ENCODE results near the gene TMEM259.

TMEM259 gene

GRCh38 chr19:1019616-1019961 is 1.3 kb downstream of the TMEM259 start:
- peak overlapping the region; percentile 90 to 100 (median 99) for H3K4me2 ChIP-seq
- peaks cover 59 to 62% (median 59%) of the 10 kb centered on the region in 11 experiments for H4K20me1 ChIP-seq
- no peak for TF ChIP-seq Cebpa-rat (IDR thresholded peaks at IDR 0.05)
- H3K27me3 ChIP-seq: no peaks in the 10 kb centered on the region
- peaks cover 18 to 52% (median 38%) of the 10 kb centered on the region in 11 experiments for H3K36me3 ChIP-seq
- H3K4me3 ChIP-seq: peak overlapping the region; percentile 86 to 100 (median 97)
- peak overlapping the region; percentile 94 to 99 (median 97); a peak in 18 of 22 replicates for H3K27ac ChIP-seq
- H3K9me3 ChIP-seq (replicated peaks in 1 of 11): no peaks in the 10 kb centered on the region
- peaks cover 37 to 49% (median 46%) of the 10 kb centered on the region in 10 experiments for H3K4me1 ChIP-seq
- peak overlapping the region; percentile 95 to 100 (median 98) for H3K9ac ChIP-seq

- Histone ChIP-seq H3K9me3 (replicated peaks in 1 of 11) (no peaks in the 10 kb centered on the region), H3K36me3 (peaks cover 24 to 57% (median 43%) of the 10 kb centered on the region in 11 experiments), H3K27ac (peak overlapping the region in 7 of 11 experiments; percentile 94 to 99 (median 96); a peak in 11 of 22 replicates), H3K4me3 (peak overlapping the region; percentile 86 to 100 (median 97)), H3K4me1 (peaks cover 37 to 49% (median 46%) of the 10 kb centered on the region in 10 experiments), H3K9ac (peak overlapping the region; percentile 95 to 100 (median 98)), H3K27me3 (no peaks in the 10 kb centered on the region), H3K4me2 (peak overlapping the region; percentile 90 to 100 (median 99)), H4K20me1 (peaks cover 64 to 67% (median 65%) of the 10 kb centered on the region in 11 experiments)
- TF ChIP-seq Cebpa-rat (IDR thresholded peaks at IDR 0.05): no peak
Measured at GRCh38 chr19:1018932-1019615, 1.8 kb downstream of the TMEM259 start.

- Histone ChIP-seq H3K4me1 (peaks cover 37 to 49% (median 46%) of the 10 kb centered on the region in 10 experiments), H3K9ac (peak overlapping the region; percentile 95 to 100 (median 98))
Measured at GRCh38 chr19:1018393-1018792, 2.5 kb downstream of the TMEM259 start.

GRCh38 chr19:1017906-1018305 is 3.0 kb downstream of the TMEM259 start:
- Histone ChIP-seq H4K20me1 (peaks cover 75 to 79% (median 76%) of the 10 kb centered on the region in 11 experiments), H3K9ac (peak overlapping the region; percentile 95 to 100 (median 98); a peak in 21 of 22 replicates)

More at GRCh38 chr19:1018393-1018792, 2.5 kb downstream of the TMEM259 start:
- peak overlapping the region; percentile 90 to 100 (median 99) for H3K4me2 ChIP-seq
- H4K20me1 ChIP-seq: peaks cover 70 to 74% (median 71%) of the 10 kb centered on the region in 11 experiments
- H3K36me3 ChIP-seq: peaks cover 30 to 64% (median 50%) of the 10 kb centered on the region in 11 experiments
- H3K9me3 ChIP-seq (replicated peaks in 1 of 11): no peaks in the 10 kb centered on the region
- no peaks in the 10 kb centered on the region for H3K27me3 ChIP-seq
- peak overlapping the region in 7 of 11 experiments; percentile 8 to 95 (median 44); a peak in 11 of 22 replicates for H3K27ac ChIP-seq
- no peak for TF ChIP-seq Cebpa-rat (IDR thresholded peaks at IDR 0.05)
- peak overlapping the region in 8 of 10 experiments; percentile 6 to 100 (median 97); a peak in 8 of 20 replicates for H3K4me3 ChIP-seq

DNA sequence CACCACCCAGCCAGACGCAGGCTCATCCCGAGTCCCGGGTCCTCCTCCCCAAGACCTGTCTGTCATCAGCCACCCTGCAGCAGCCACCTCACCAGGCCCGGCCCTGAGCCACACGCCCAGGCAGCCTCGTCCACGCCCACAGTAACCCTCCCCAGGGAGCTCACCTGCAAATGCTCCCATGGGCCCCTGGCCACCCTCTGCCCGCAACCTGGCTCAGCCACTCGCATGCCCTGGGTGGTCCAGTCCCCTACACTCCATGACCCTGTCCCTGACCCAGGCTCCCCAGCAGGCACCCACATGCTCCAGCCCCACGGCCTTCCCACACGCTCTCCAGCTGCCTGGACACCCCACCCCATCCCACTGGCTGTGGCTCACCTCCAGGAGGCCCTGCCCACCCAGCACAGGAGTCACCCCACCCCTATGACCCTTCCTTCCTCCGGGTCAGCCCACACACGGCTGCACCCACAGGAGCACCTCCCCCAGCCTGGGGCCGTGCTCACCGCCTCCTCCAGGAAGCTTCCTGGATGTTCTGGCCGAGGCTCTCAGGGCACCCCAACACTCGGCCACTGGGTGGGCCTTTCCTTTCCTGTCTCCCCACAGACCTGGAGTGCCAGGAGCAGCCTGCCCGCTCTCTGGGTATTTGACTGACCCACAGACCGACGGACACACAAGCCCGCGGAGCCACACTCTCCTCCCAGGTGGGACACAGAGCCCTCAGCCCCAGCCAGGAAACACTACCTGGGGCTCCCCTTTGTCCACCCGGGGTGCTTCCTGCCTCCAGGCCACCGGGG is 3.6 kb downstream of the TMEM259 start:
- peaks cover 40 to 75% (median 59%) of the 10 kb centered on the region in 11 experiments for H3K36me3 ChIP-seq
- H3K27ac ChIP-seq: peak overlapping the region in 6 of 11 experiments; percentile 12 to 95 (median 40); a peak in 9 of 22 replicates
- H3K27me3 ChIP-seq: no peaks in the 10 kb centered on the region
- TF ChIP-seq Cebpa-rat (IDR thresholded peaks at IDR 0.05): no peak
- peak overlapping the region in 6 of 10 experiments; percentile 2 to 97 (median 88); a peak in 6 of 20 replicates for H3K4me3 ChIP-seq
- H3K9ac ChIP-seq: peak overlapping the region; percentile 95 to 100 (median 98); a peak in 21 of 22 replicates
- no peaks in the 10 kb centered on the region for H3K9me3 ChIP-seq (replicated peaks in 1 of 11)
- peaks cover 80 to 84% (median 81%) of the 10 kb centered on the region in 11 experiments for H4K20me1 ChIP-seq
- peak overlapping the region; percentile 90 to 100 (median 99) for H3K4me2 ChIP-seq
- peaks cover 35 to 46% (median 41%) of the 10 kb centered on the region in 10 experiments for H3K4me1 ChIP-seq

More at GRCh38 chr19:1017906-1018305, 3.0 kb downstream of the TMEM259 start:
- H3K27ac ChIP-seq: peak overlapping the region in 7 of 11 experiments; percentile 8 to 95 (median 37); a peak in 10 of 22 replicates
- peaks cover 37 to 49% (median 45%) of the 10 kb centered on the region in 10 experiments for H3K4me1 ChIP-seq
- no peaks in the 10 kb centered on the region for H3K27me3 ChIP-seq
- peaks cover 35 to 69% (median 55%) of the 10 kb centered on the region in 11 experiments for H3K36me3 ChIP-seq
- H3K9me3 ChIP-seq (replicated peaks in 1 of 11): no peaks in the 10 kb centered on the region
- no peak for TF ChIP-seq Cebpa-rat (IDR thresholded peaks at IDR 0.05)
- peak overlapping the region; percentile 90 to 100 (median 99) for H3K4me2 ChIP-seq
- H3K4me3 ChIP-seq: peak overlapping the region in 7 of 10 experiments; percentile 2 to 97 (median 86); a peak in 7 of 20 replicates

DNA sequence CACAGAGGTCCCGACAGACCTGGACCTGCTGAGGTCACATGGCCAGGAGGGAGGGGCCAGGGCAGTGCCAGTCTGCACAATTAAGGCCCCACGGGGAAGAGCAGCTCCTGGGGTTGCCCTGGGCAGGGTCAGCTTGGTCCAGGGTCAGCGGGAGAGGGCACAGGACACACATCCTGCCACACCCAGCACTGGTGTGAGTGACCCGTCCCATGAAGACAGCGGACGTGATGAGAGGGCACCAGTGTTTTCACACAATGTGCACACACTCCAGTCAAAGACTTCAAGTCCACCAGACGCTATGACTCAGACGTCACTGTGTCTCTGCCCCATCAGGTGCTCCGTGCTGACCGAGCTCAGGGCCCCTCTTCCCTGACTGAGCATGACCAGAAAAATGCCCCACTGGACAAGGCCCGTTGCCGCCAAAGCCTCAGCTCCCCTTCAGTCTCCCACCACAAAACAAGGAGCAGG is 4.2 kb downstream of the TMEM259 start:
- Histone ChIP-seq H3K4me2 (peak overlapping the region in 10 of 11 experiments; percentile 90 to 100 (median 98); a peak in 14 of 22 replicates), H3K9me3 (replicated peaks in 1 of 11) (no peaks in the 10 kb centered on the region), H4K20me1 (peaks cover 86 to 90% (median 88%) of the 10 kb centered on the region in 11 experiments), H3K36me3 (peaks cover 46 to 81% (median 66%) of the 10 kb centered on the region in 11 experiments), H3K9ac (peak overlapping the region; percentile 29 to 100 (median 98); a peak in 12 of 22 replicates), H3K4me3 (peak overlapping the region in 2 of 10 experiments; percentile 86 to 97; a peak in 1 of 20 replicates), H3K4me1 (peaks cover 31 to 40% (median 37%) of the 10 kb centered on the region in 10 experiments), H3K27ac (peak overlapping the region in 2 of 11 experiments; percentile 37 to 95; a peak in 2 of 22 replicates), H3K27me3 (no peaks in the 10 kb centered on the region)
- no peak for TF ChIP-seq Cebpa-rat (IDR thresholded peaks at IDR 0.05)

GRCh38 chr19:1015782-1016646 is 4.9 kb downstream of the TMEM259 start:
- Histone ChIP-seq H3K27ac (peak overlapping the region in 1 of 11 experiments; percentile 37; a peak in 2 of 22 replicates), H3K36me3 (peaks cover 48 to 85% (median 70%) of the 10 kb centered on the region in 11 experiments), H4K20me1 (peaks cover 87 to 94% (median 90%) of the 10 kb centered on the region in 11 experiments), H3K9me3 (replicated peaks in 1 of 11) (no peaks in the 10 kb centered on the region), H3K4me2 (peak overlapping the region in 5 of 11 experiments; percentile 21 to 100 (median 96); a peak in 9 of 22 replicates), H3K4me3 (no peak overlapping the region), H3K27me3 (no peaks in the 10 kb centered on the region), H3K9ac (peak overlapping the region in 6 of 11 experiments; percentile 29 to 100 (median 98); a peak in 6 of 22 replicates), H3K4me1 (peaks cover 30 to 38% (median 37%) of the 10 kb centered on the region in 10 experiments)
- TF ChIP-seq Cebpa-rat (IDR thresholded peaks at IDR 0.05): no peak
